GM12801 (cell line): ENCODE measurements around the gene DDX10.

Experiments
- CTCF ChIP-seq: IDR thresholded peaks from one replicate; pipeline ENCODE4 v1.5.1; 2011; ENCODE audit warnings: control low read depth; ENCODE audit not compliant: insufficient read length; ENCODE audit errors: extremely low read depth

The DDX10 gene

GRCh38 chr11:108645970-108646369 is 18.9 kb upstream of the DDX10 start:
- TF ChIP-seq CTCF = no peak

GRCh38 chr11:108647387-108647700 is 17.5 kb upstream of the DDX10 start:
- no peak for TF ChIP-seq CTCF

- no peak for TF ChIP-seq CTCF
Measured at GRCh38 chr11:108647701-108648527, 17.0 kb upstream of the DDX10 start.

GRCh38 chr11:108648528-108648885 is 16.4 kb upstream of the DDX10 start:
- no peak for TF ChIP-seq CTCF

- no peak for TF ChIP-seq CTCF
Measured at GRCh38 chr11:108654994-108655631, 9.8 kb upstream of the DDX10 start.

- no peak for TF ChIP-seq CTCF
Measured at GRCh38 chr11:108662700-108663099, 2.2 kb upstream of the DDX10 start.

GRCh38 chr11:108663154-108663877 is 1.6 kb upstream of the DDX10 start:
- no peak for TF ChIP-seq CTCF
